HTERT RPE-1 (cell line): ENCODE results near the gene PTPRN.

Experiments
- in situ Hi-C: fragments of 300-500 bp; cut with MboI; formaldehyde crosslinking; loops from 4 replicates; pipeline ENCODE4 v1.14.3; 2020; ENCODE audit warnings: low sequenced_read_pairs

Gene PTPRN

GRCh38 chr2:219247678-219248642, 61.2 kb downstream of the PTPRN start:
- in situ Hi-C loops, result no loop called here

GRCh38 chr2:219246559-219246958, 62.6 kb downstream of the PTPRN start:
- in situ Hi-C loops, result no loop called here

- in situ Hi-C loops, result no loop called here
Measured at GRCh38 chr2:219245899-219246230, 63.3 kb downstream of the PTPRN start.

- in situ Hi-C loops, result no loop called here
Measured at GRCh38 chr2:219245148-219245898, 63.9 kb downstream of the PTPRN start, which contains the start of the genes GLB1L and STK16. Gene GLB1L, minus strand, starts transcription at chr2:219245444. Its CDS starts 1,871 bp downstream, at chr2:219243573. Gene STK16, plus strand, starts transcription at chr2:219245479. Its CDS starts 521 bp downstream, at chr2:219246000.

- in situ Hi-C loops, result no loop called here
Measured at GRCh38 chr2:219244789-219245147, 64.4 kb downstream of the PTPRN start.

GRCh38 chr2:219243291-219243761, 65.9 kb downstream of the PTPRN start:
- in situ Hi-C loops, result no loop called here
